ENCODE measurements around the gene NELL2. TPM values are rescaled to one million over a fixed set of nuclear protein-coding genes. Genes with fewer than 3 reads are reported as not detected.

Gene NELL2
- total RNA-seq, 1 donor from 2014 or later: 1.7 TPM

DNA sequence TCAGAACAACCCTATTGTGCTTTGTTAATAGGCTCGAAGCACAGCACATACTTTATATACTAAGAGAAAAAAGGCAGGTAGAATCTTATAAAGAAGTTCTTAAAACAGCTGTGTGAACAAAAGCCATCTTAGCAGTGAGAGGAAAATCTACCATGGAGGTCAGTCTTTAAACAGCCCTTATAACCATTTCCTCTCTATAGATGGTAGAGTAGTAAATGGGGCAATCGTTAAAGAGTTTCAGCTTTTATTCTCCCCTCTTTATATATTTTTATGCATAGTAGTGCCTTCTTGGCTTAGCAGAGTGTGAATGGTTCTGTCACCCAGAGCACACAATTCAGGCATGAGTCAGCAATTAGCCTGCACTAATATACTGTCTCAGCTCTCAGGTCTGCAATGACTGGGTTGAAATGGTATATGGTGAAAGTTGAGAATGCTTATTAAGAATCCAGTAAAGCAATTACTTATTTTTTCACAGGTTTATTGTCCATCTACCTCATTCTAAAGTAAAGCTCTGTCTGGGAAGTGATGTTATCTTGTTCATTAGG is 305.0 kb downstream of the NELL2 start:
- no peak for TF ChIP-seq CTCF (IDR thresholded peaks at IDR 0.05; ENCODE audit: unreplicated experiment)
- Mint-ChIP-seq H3K4me1 (ENCODE audit: unreplicated experiment) (no peaks in the 10 kb centered on the region), H3K36me3 (ENCODE audit: low read depth, unreplicated experiment) (no peaks in the 10 kb centered on the region), H3K27me3 (ENCODE audit: unreplicated experiment) (no peaks in the 10 kb centered on the region), H3K9me3 (ENCODE audit: unreplicated experiment) (no peaks in the 10 kb centered on the region), H3K4me3 (ENCODE audit: unreplicated experiment) (no peak overlapping the region), H3K27ac (ENCODE audit: unreplicated experiment) (no peak overlapping the region)
- DNase-seq (ENCODE audit: low spot score): no peak

- no peak overlapping the region for H3K4me3 Mint-ChIP-seq (ENCODE audit: unreplicated experiment)
- no peak for TF ChIP-seq CTCF (IDR thresholded peaks at IDR 0.05; ENCODE audit: unreplicated experiment)
- no peaks in the 10 kb centered on the region for H3K36me3 Mint-ChIP-seq (ENCODE audit: low read depth, unreplicated experiment)
- H3K27me3 Mint-ChIP-seq (ENCODE audit: unreplicated experiment): no peaks in the 10 kb centered on the region
- no peaks in the 10 kb centered on the region for H3K9me3 Mint-ChIP-seq (ENCODE audit: unreplicated experiment)
- H3K4me1 Mint-ChIP-seq (ENCODE audit: unreplicated experiment): no peaks in the 10 kb centered on the region
- no peak for DNase-seq (ENCODE audit: low spot score)
- no peak overlapping the region for H3K27ac Mint-ChIP-seq (ENCODE audit: unreplicated experiment)
Observed at GRCh38 chr12:44570036-44570583, 306.0 kb downstream of the NELL2 start.

DNA sequence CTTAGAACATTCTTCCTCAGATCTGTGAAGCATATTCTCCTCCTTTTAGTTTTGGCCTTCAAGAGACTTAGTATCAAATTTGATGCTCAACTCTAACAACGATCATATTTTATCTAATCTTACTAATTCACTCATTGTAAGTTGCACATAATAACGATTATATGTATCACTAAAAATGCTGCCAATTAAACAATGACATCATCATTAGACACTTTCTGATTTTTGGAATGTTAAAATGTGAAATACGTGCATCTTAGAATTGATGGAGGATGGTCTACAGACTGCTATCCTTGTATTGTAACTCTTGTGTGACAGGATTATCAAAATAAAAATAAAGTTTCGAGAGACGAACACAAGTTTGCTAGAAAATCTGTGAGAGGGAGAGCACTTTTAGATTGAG is 311.0 kb downstream of the NELL2 start:
- Mint-ChIP-seq H3K9me3 (ENCODE audit: unreplicated experiment) (no peaks in the 10 kb centered on the region), H3K4me3 (ENCODE audit: unreplicated experiment) (no peak overlapping the region), H3K36me3 (ENCODE audit: low read depth, unreplicated experiment) (no peaks in the 10 kb centered on the region), H3K27me3 (ENCODE audit: unreplicated experiment) (peaks cover 1% of the 10 kb centered on the region), H3K27ac (ENCODE audit: unreplicated experiment) (no peak overlapping the region), H3K4me1 (ENCODE audit: unreplicated experiment) (no peaks in the 10 kb centered on the region)
- TF ChIP-seq CTCF (IDR thresholded peaks at IDR 0.05; ENCODE audit: unreplicated experiment): no peak
- no peak for DNase-seq (ENCODE audit: low spot score)

DNA sequence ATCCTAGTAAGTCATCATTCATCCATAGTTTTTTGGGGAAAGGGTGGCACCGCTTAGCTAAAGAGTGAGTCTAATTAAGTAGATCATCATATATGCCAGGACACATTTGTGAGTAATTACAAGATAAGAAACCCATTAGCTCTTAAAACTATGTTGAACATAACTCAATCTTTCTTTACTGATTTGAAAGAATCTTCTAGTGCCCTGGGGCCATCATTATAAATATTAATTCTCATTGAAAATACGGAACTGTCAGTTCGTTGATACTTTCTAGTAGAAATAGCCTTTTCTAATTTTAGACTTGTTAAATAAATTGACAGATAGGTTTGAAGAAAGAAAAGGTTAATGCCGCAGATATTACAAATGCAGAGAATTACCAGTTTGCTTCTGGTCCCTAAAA is 312.6 kb downstream of the NELL2 start:
- Mint-ChIP-seq H3K36me3 (ENCODE audit: low read depth, unreplicated experiment) (no peaks in the 10 kb centered on the region), H3K9me3 (ENCODE audit: unreplicated experiment) (no peaks in the 10 kb centered on the region), H3K27ac (ENCODE audit: unreplicated experiment) (no peak overlapping the region), H3K27me3 (ENCODE audit: unreplicated experiment) (peaks cover 1% of the 10 kb centered on the region), H3K4me1 (ENCODE audit: unreplicated experiment) (no peaks in the 10 kb centered on the region), H3K4me3 (ENCODE audit: unreplicated experiment) (no peak overlapping the region)
- DNase-seq (ENCODE audit: low spot score): no peak
- no peak for TF ChIP-seq CTCF (IDR thresholded peaks at IDR 0.05; ENCODE audit: unreplicated experiment)

- no peak for DNase-seq (ENCODE audit: low spot score)
- H3K4me1 Mint-ChIP-seq (ENCODE audit: unreplicated experiment): no peaks in the 10 kb centered on the region
- no peak for TF ChIP-seq CTCF (IDR thresholded peaks at IDR 0.05; ENCODE audit: unreplicated experiment)
- H3K4me3 Mint-ChIP-seq (ENCODE audit: unreplicated experiment): no peak overlapping the region
- no peaks in the 10 kb centered on the region for H3K9me3 Mint-ChIP-seq (ENCODE audit: unreplicated experiment)
- H3K27me3 Mint-ChIP-seq (ENCODE audit: unreplicated experiment): peaks cover 1% of the 10 kb centered on the region
- no peaks in the 10 kb centered on the region for H3K36me3 Mint-ChIP-seq (ENCODE audit: low read depth, unreplicated experiment)
- H3K27ac Mint-ChIP-seq (ENCODE audit: unreplicated experiment): no peak overlapping the region
Observed at GRCh38 chr12:44558340-44559100, 317.6 kb downstream of the NELL2 start.

Data from endothelial cell (in vitro differentiated cells).